IMR-90 (cell line): ENCODE measurements around the gene NUP153. TPM values are rescaled to one million over a fixed set of nuclear protein-coding genes. Genes with fewer than 3 reads are reported as not detected.

Source experiments
- ATAC-seq: fragments of 200-7000 bp; cut with Tn5 transposase; 2 replicates; pipeline ENCODE4 v1.9.1; 2020; ENCODE audit warnings: low read depth, mild to moderate bottlenecking, moderate library complexity
- BruUV-seq: library from RNA; stranded (reverse); fragments of 400-500 nt; replicated peaks from 2 replicates; lab custom pipeline; 2021; lab: Mats Ljungman, UMichigan
- CTCF ChIA-PET: fragments of 300-600 bp; formaldehyde crosslinking; extraction: SDS; loops from one replicate; lab custom pipeline; 2021; ENCODE audit warnings: antibody characterized with exemption; lab: Yijun Ruan, JAX
- POLR2A ChIA-PET: fragments of 300-600 bp; sonication (Branson Sonifier 250); formaldehyde crosslinking; loops from one replicate; lab custom pipeline; 2022; ENCODE audit warnings: antibody characterized with exemption; ENCODE audit not compliant: unreplicated experiment; lab: Charles Lee
- DNase-seq: peaks from one replicate; pipeline ENCODE4 v3.0.0; 2013
- H2AFZ ChIP-seq: replicated peaks from 2 replicates; pipeline ENCODE3; 2013; ENCODE audit warnings: low read length, mild to moderate bottlenecking; ENCODE audit not compliant: poor library complexity
- H2AK5ac ChIP-seq: 2 replicates; pipeline ENCODE4 v1.6.1; 2013; ENCODE audit warnings: low read depth, low read length, inconsistent platforms
- H2AK9ac ChIP-seq: replicated peaks from 2 replicates; pipeline ENCODE3; 2013; ENCODE audit warnings: mild to moderate bottlenecking, low read depth, low read length, moderate library complexity; ENCODE audit not compliant: poor library complexity
- H2BK120ac ChIP-seq: 2 replicates; pipeline ENCODE4 v1.6.1; 2013; ENCODE audit warnings: low read depth, low read length, inconsistent platforms
- H2BK15ac ChIP-seq: 3 replicates; pipeline ENCODE4 v1.6.1; 2013; ENCODE audit warnings: low read depth, low read length, inconsistent platforms
- H2BK20ac ChIP-seq: 2 replicates; pipeline ENCODE4 v1.6.1; 2013; ENCODE audit warnings: low read depth, mild to moderate bottlenecking, inconsistent platforms, low read length, moderate library complexity
- H2BK5ac ChIP-seq: 2 replicates; pipeline ENCODE4 v1.6.1; 2013; ENCODE audit warnings: mild to moderate bottlenecking, low read depth, low read length, inconsistent platforms; ENCODE audit not compliant: poor library complexity, severe bottlenecking
- H3K14ac ChIP-seq: replicated peaks from 2 replicates; pipeline ENCODE4 v1.6.1; 2013; ENCODE audit warnings: low read depth, low read length, inconsistent platforms
- H3K18ac ChIP-seq: 2 replicates; pipeline ENCODE4 v1.6.1; 2013; ENCODE audit warnings: low read depth, low read length, control low read depth
- H3K23ac ChIP-seq: 2 replicates; pipeline ENCODE4 v1.6.1; 2013; ENCODE audit warnings: low read depth, low read length, inconsistent platforms
- H3K27ac ChIP-seq: 2 replicates; pipeline ENCODE4 v1.5.1; 2013; ENCODE audit warnings: mild to moderate bottlenecking, control low read depth, low read length; ENCODE audit not compliant: insufficient read depth
- H3K27me3 ChIP-seq: 2 replicates; pipeline ENCODE4 v1.6.1; 2013; ENCODE audit warnings: low read length; ENCODE audit not compliant: control insufficient read depth, insufficient read depth
- H3K36me3 ChIP-seq: 2 replicates; pipeline ENCODE4 v1.6.1; 2013; ENCODE audit warnings: low read length, mixed read lengths; ENCODE audit not compliant: control insufficient read depth, insufficient read depth
- H3K4ac ChIP-seq: 2 replicates; pipeline ENCODE4 v1.6.1; 2013; ENCODE audit warnings: low read depth, low read length, inconsistent platforms
- H3K4me1 ChIP-seq: 2 replicates; pipeline ENCODE4 v1.6.1; 2013; ENCODE audit warnings: low read length, mixed read lengths; ENCODE audit not compliant: control insufficient read depth, insufficient read depth
- H3K4me2 ChIP-seq: 2 replicates; pipeline ENCODE4 v1.6.1; 2013; ENCODE audit warnings: low read depth, mild to moderate bottlenecking, control low read depth, low read length, moderate library complexity
- H3K4me3 ChIP-seq: 2 replicates; pipeline ENCODE4 v1.5.1; 2013; ENCODE audit warnings: low read depth, mild to moderate bottlenecking, control low read depth, low read length, moderate library complexity; ENCODE audit not compliant: insufficient read depth
- H3K56ac ChIP-seq: 2 replicates; pipeline ENCODE4 v1.6.1; 2013; ENCODE audit warnings: low read length, inconsistent platforms; ENCODE audit not compliant: insufficient read depth; ENCODE audit errors: extremely low read depth
- H3K79me1 ChIP-seq, 2 experiments: 2 replicates each; pipeline ENCODE4 v1.6.1; 2013; ENCODE audit warnings: low read length in 2 of 2, inconsistent platforms in 1 of 2, low read depth in 1 of 2
- H3K9ac ChIP-seq: 2 replicates; pipeline ENCODE4 v1.6.1; 2013; ENCODE audit warnings: low read depth, low read length, control low read depth
- H3K9me1 ChIP-seq: 2 replicates; pipeline ENCODE4 v1.6.1; 2013; ENCODE audit warnings: low read length, inconsistent platforms; ENCODE audit not compliant: insufficient read depth
- H3K9me3 ChIP-seq: 2 replicates; pipeline ENCODE4 v1.6.1; 2013; ENCODE audit warnings: low read length; ENCODE audit not compliant: control insufficient read depth, insufficient read depth
- H4K20me1 ChIP-seq: 2 replicates; pipeline ENCODE4 v1.6.1; 2013; ENCODE audit warnings: low read length, inconsistent platforms; ENCODE audit not compliant: insufficient read depth
- H4K5ac ChIP-seq: 2 replicates; pipeline ENCODE4 v1.6.1; 2013; ENCODE audit warnings: mild to moderate bottlenecking, low read depth, low read length, control low read depth
- H4K8ac ChIP-seq, 2 experiments: 2 replicates each; pipeline ENCODE4 v1.6.1; 2013; ENCODE audit warnings: low read depth in 2 of 2, low read length in 2 of 2, control low read depth in 1 of 2, inconsistent platforms in 1 of 2
- H4K91ac ChIP-seq: 2 replicates; pipeline ENCODE4 v1.6.1; 2013; ENCODE audit warnings: low read depth, low read length, inconsistent platforms; ENCODE audit not compliant: insufficient read depth
- MAFK ChIP-seq: IDR thresholded peaks from 2 replicates; pipeline ENCODE4 v1.6.1; 2012; ENCODE audit warnings: low read depth, low read length, improper control_type of control experiment
- WGBS, 2 experiments: methylation state at CpG; one replicate each; pipeline versions ENCODE4 v1.1.5 to v1.1.7; 2013; ENCODE audit warnings: missing lambda C conversion rate in 2 of 2; ENCODE audit not compliant: insufficient read length in 1 of 2; ENCODE audit errors: extremely low coverage in 2 of 2; 5-methylcytosine and 5-hydroxymethylcytosine counted together
- dilution Hi-C: fragments of 300-500 bp; cut with HindIII; formaldehyde crosslinking; loops from one replicate; pipeline ENCODE4 v1.14.3; 2018; ENCODE audit warnings: low sequenced_read_pairs; ENCODE audit not compliant: unreplicated experiment
- in situ Hi-C: fragments of 300-500 bp; cut with MboI; formaldehyde crosslinking; loops from 3 replicates; pipeline ENCODE4 v1.14.3; 2019; ENCODE audit warnings: low sequenced_read_pairs, inconsistent platforms, mixed read lengths
- intact Hi-C: fragments of 100-400 bp; cut with micrococcal nuclease; formaldehyde crosslinking; loops from 2 replicates; pipeline ENCODE4 v1.10.0; 2022
- polyA plus RNA-seq, 3 experiments: library from polyadenylated mRNA; depleted of rRNA; stranded (reverse); fragments of >200 nt; gene quantifications; 2 replicates each; pipeline ENCODE4 v1.2.3, GENCODE V29; 2012; ENCODE audit warnings: low replicate concordance in 1 of 3
- total RNA-seq: library from RNA; depleted of rRNA; stranded (reverse); fragments of >200 nt; gene quantifications from 2 replicates; pipeline ENCODE4 v1.2.3, GENCODE V29; 2012

Gene NUP153
- total and polyA plus RNA-seq, 2 of the 4 experiments (the other 2 are of a cell fraction), result 17.2 to 39.4 TPM

- ATAC-seq, result no peak
- POLR2A ChIA-PET, result no interaction called here
Measured at GRCh38 chr6:17683428-17683827, 23.3 kb downstream of the NUP153 start.

More at GRCh38 chr6:17683428-17683827, 23.3 kb downstream of the NUP153 start:
- Histone ChIP-seq H3K9me1 (0 out of 2 replicates have a peak, but pooled peaks cover 4% of the 10 kb centered on the region), H3K23ac (no peak overlapping the region), H3K36me3 (peaks cover 16% of the 10 kb centered on the region), H3K18ac (no peak overlapping the region), H3K14ac (no peak overlapping the region), H3K4ac (no peak overlapping the region), H2AK5ac (no peak overlapping the region), H2BK20ac (no peak overlapping the region), H4K8ac (no peak overlapping the region), H4K91ac (no peak overlapping the region), H2BK120ac (no peak overlapping the region), H3K79me1 (peaks cover 35 to 58% of the 10 kb centered on the region in 2 experiments), H2BK5ac (no peak overlapping the region), H3K4me1 (peaks cover 1% of the 10 kb centered on the region; the same call in 1 of the 2 replicates), H3K27ac (no peak overlapping the region), H4K5ac (no peak overlapping the region), H2AK9ac (no peak overlapping the region), H3K9me3 (no peaks in the 10 kb centered on the region), H3K9ac (no peak overlapping the region), H2AFZ (no peak overlapping the region), H3K4me3 (no peak overlapping the region), H2BK15ac (no peak overlapping the region), H4K20me1 (peaks cover 58% of the 10 kb centered on the region), H3K4me2 (no peak overlapping the region), H3K56ac (no peak overlapping the region), H3K27me3 (no peaks in the 10 kb centered on the region)
- no TSS peak for BruUV-seq
- DNase-seq, result no peak
- CTCF ChIA-PET, result no interaction called here
- intact Hi-C loops (no loop called here), in situ Hi-C loops (no loop called here), dilution Hi-C loops (no loop called here)
- no peak for TF ChIP-seq MAFK
- WGBS, 2 experiments, result no CpG with 5 or more reads among the region's 2 CpGs
